HG03025 (cell line): ENCODE results near the gene FRMD4A.

Source experiments
- ATAC-seq: cut with Tn5 transposase; IDR thresholded peaks from one replicate; pipeline ENCODE4 v1.9.1; 2021; ENCODE audit warnings: mild to moderate bottlenecking, moderate library complexity; ENCODE audit not compliant: unreplicated experiment, low FRiP score

FRMD4A gene

DNA sequence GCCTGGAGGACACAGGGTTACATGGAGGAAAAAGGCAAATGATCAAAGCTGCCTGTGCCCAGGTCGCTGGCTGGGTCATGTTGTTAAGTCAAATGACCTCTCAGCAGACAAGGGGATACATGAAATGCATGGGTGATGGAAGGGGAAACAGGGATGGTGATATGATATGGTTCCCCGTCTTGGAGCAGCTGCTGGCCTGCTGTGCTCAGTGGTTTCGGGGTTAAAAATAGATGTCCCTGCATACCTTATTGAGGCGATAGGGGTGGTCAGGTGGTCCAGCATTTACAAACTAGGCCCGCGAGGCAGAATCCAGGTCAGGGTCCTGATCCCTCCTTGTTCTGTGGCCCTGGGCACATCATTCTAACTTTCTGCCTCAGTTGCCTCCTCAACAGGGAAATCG is 586.8 kb downstream of the FRMD4A start:
- no peak for ATAC-seq

DNA sequence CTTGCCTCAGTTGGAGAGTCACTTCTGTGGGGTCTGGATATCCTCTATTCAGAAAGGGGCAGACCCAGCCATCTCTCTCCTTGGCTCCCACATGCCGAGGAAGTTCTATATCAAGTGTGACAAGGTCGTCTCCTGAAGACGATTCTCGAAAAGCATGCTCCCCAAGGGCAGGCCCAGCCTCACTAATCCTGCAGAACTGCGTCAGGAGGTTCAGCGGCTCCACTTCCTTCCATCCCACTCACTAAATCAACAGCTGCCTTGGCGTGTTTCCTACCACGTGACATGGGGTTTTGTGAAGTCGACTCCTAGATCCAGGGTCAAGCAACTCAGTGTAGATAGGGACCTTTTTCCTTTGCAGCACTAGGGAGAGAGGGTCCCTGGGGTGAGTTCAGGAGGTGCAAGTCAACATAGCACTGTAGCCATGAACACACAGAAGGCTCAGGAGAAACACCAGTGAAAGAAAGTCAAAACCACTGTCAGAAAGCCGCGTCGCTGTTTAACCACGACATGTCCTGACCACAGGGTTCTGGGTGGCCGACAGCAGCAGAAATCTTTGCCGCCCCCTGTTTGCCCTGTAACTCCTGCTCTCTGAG is 587.5 kb downstream of the FRMD4A start:
- peak; percentile 50 for ATAC-seq

DNA sequence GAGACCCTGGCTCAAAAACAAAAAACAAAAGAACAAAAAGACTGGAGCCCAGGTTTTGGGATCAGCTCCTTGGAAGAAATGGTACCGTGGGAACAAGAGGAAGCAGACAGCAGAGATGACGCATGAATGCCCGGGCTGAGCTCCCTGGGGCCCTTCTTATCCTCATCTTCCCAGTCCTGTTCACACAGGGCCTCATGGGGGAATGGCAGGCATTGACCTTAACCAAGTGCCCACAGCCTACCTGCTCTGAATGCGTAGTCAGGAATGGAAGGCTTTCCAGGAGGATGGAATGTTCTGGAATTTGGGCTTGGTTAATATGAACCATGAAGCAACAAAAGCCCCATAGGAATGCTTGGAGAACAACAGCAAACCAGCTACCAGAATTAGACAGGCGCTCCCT is 589.3 kb downstream of the FRMD4A start:
- no peak for ATAC-seq

DNA sequence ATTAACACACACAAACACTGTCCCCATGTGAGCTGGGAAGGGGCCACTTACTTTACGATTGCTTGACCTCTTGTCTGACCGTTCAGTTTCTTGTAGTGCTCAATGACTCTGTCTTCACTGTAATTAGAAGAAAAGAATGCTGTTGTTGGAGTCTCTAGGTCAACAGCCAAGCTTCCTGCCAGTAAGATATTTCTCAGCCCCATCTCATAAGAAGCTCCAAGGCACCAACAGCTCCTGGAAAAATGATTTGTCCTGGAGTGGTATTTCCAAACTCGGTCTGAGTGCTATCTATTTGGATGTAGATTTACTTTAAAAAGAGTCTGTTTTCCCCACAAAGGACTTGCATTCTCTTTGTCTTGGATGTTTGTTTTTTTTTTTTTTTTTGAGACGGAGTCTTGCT is 590.3 kb downstream of the FRMD4A start:
- ATAC-seq: no peak

DNA sequence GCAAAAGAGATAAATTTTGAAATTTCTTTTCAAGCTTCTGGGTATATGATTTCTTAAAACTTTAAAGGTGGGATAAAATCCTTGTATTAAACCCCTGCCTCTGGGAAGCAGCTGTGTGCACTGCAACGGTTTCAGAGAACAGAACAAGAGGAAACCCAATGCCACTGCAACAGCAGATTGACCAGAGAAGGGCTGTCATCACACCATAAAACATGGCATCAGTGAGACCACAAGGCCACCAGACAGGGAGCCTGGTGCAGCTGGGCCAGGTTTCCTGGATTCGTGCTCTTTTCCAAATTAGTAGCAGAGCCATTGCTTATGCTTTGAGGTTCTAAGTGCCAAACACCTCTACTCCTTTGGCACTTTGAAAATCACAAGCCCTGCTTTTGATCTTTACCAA is 591.5 kb downstream of the FRMD4A start:
- no peak for ATAC-seq

DNA sequence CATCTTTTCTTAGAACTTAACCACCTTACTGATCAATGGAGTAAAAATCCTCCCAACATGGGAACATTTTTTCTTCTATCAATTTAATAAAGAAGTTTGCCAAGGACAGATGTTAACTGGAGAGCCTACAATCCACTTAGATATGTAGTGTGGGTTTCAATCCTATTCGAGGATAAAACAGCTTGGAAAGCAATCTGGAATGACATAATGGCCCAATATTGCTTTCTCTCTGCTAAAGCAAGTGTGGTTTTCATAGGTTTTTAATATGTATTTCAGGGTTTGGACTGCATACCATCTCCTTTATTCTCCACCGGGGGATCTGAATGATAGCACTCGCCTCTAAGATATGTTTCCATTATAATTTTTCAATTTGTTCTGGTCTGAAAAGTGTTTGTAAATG is 594.2 kb downstream of the FRMD4A start:
- no peak for ATAC-seq

DNA sequence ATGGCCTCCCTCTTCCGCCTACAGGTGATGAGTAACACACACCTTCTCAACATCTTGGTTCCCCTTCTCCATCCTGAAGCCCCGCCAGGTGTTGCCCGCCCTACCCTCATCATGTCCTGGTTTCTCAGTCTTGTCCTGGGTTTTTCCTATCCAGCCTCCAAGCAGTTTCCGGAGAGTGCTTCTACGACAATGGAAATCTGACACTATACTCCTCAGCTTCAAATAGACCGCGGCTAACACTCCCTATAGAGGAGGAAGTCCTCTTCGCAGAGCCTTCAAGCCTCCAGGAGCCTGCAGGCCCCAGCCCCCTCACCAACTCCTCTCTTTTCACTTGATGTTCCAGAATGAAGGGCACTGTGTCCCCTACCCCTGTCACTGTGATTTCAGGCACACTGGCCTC is 596.6 kb downstream of the FRMD4A start:
- ATAC-seq: no peak

DNA sequence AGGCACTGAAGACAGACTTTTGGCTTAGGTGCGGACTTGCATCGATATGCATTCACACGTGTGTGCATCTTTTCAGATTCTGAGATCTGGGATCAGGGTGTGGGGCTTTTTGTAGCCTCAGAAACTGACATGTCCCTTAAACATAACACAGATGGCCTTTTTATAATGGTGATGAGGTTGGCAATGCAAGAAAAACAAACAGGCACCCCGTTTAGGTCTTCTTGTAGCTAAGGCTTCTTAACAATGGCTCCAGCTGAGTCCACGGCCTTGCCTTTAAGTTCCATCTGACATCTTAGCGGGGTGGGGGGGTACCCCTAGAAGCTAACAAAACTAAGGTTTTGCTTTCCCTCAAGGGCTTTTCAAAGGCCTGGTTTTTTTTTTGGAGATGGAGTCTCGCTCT is 597.7 kb downstream of the FRMD4A start:
- no peak for ATAC-seq

DNA sequence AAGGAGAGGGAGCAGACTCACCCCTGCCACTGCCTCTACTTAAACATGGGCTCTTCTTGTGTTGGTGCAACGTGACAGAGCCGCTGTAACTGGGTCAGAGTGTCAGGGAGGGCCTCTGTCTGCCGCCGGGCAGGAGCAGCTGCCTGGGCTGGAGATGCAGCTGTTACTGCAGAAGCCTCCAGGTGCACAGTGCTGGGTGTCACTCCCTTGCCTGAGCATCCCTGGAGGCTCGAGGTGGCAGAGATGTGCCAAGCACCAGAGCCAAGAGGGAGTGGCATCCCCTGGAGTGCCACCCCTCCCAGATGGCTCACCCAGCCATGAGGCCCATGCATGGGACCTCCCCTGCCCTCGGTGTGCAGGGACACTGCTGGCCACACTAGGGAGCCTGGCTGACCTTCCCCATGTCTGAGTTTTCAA is 598.3 kb downstream of the FRMD4A start:
- ATAC-seq: no peak

DNA sequence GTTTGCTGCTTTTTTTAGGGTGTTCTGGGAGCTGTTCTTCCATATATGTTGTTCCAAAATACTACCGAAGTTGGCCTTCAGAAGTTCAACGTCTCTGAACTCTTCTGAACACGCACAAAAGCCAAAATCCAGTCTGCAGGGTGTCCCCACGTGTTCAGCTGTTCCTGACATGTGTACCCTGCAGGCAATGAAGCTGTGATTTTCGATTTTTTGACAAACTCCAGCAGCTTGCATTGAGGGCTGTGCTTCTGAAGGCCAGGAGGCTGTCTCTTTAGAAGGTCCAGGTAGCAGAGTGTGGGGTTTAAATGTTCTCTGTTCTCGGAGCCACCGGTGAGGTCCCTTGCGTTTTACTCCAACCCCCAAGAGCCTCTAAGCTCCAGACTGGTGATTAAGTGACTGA is 598.9 kb downstream of the FRMD4A start:
- no peak for ATAC-seq

DNA sequence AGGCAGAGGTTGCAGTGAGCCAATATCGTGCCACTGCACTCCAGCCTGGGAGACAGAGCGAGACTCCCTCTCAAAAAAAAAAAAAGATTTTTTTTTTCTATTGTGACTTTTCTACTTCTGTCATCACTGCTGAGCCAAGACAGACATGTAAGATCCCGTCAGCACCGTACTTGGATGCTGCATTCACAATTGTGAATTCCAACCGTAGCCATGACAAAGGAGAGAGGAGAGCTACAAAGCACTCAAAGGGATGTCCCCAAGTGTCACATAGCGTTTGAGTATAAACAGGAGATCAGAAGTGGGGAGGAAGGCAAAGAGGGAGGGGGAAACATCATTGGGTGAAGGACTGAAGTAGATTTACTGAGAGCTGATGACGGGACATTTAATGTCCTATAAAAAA is 599.8 kb downstream of the FRMD4A start:
- no peak for ATAC-seq

DNA sequence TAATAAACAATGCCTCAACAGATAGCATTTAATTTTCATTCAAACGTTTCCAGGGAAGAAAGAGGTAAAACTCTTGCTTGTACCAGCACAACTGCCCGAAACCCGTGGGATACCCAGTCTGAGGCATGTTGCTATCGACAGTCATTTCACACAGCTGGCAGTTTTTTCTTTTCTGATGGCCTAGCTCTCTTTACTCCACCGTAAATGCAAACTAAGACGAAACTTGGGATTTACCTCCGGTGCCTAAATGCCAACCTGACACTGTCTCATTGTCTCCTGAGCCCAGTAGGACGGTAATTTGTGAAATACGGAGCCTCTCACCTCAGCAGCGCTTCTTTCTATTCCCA is 600.4 kb downstream of the FRMD4A start:
- no peak for ATAC-seq

DNA sequence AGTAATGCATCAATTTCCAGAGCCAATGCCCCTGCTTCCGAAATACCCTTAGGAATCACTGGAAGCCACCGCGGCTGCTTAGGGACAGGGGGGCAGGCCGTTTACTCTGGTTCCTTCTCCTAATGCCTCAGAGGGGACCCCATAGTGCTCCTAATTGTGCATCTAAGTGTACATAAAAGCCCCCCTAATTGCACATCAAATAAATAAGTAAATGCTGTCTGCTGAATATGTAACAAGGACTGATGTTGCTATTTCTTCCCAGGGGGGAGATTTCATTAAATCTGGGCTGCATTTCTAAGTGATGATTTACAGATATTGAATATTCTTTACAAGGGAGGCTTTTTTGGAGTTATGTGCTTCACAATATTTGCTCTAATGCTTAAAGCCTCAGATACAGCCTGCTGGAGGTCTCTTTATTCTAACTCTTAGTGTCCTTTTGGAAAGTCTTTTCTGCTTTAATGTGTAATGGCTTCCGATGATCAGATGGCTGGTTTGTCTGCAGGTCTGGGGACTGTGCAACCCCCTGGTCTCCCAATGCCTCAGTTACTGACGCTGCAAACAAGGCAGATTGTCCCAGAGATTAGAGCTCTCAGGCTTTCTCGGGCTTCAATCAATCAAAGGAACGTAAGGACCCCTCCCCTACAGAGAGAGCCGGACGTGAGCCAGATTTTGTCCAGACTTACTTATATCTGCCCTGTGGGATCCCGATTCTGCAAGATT is 601.0 kb downstream of the FRMD4A start:
- ATAC-seq: no peak

DNA sequence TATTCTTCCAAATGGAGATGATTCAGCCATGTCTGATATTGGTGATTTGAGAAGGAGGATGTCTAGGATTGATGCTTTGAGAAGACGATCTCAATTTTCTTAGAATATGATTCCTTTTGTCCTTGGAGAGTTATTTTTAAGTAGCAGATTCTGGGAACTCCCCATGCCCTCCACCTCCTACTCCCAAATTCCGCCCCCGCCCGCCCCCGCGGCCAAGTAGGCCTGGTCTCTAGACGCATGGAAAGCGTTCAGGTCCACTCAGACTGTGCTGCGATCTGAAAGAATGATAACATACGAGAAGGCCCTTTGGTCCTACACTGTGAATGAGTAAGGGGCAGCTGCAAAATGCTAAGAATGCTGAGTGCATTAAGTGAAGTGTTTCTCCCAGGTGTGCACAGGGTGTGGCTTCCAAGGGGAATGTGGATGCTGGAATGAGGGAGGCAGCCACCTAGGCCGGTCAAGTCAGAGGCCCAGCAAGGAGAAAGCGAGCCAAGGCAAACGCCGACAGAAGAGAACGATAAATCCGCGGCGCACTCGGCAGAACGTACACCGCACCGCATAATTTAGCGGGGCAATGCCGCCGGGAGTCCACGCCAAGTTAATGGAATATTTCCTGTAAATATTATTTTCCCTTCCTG is 601.7 kb downstream of the FRMD4A start:
- no peak for ATAC-seq

DNA sequence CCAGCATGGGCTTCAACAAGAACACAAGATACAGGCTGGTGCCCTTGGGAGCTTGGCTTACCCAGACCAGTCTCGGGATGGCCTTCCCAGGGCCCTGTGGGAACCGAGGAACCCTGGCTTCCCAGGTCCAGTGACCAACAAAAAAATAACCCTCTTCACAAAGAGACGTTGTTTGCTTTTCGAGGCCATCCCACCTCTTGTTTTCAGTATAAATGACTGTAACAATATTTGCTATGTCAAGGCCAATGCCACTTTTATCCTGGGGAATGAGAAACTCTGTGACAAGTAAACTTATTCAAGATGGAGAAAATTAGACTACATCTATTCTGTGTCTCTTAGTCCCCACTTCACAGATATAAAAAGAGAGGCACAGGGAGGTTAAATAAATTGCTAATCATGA is 605.1 kb downstream of the FRMD4A start:
- no peak for ATAC-seq

DNA sequence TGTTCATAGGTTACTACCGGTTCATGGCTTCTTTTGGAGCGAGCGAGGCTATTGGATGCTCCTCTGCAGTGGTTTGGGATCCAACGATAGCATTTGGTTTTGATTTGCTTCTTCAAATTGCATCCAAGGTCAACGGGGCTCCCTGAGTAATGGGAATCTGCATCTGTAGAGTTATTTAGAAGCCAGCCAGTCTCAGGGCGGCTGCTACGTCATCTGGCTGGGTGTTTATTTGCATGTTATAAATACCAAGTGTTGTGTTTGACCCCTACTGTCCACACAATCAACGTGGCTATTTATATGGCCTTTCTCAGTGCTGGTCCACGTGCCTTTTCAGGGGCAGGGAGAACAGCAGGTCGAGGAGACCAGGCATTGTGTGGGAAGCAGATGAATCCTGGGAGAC is 606.2 kb downstream of the FRMD4A start:
- no peak for ATAC-seq

DNA sequence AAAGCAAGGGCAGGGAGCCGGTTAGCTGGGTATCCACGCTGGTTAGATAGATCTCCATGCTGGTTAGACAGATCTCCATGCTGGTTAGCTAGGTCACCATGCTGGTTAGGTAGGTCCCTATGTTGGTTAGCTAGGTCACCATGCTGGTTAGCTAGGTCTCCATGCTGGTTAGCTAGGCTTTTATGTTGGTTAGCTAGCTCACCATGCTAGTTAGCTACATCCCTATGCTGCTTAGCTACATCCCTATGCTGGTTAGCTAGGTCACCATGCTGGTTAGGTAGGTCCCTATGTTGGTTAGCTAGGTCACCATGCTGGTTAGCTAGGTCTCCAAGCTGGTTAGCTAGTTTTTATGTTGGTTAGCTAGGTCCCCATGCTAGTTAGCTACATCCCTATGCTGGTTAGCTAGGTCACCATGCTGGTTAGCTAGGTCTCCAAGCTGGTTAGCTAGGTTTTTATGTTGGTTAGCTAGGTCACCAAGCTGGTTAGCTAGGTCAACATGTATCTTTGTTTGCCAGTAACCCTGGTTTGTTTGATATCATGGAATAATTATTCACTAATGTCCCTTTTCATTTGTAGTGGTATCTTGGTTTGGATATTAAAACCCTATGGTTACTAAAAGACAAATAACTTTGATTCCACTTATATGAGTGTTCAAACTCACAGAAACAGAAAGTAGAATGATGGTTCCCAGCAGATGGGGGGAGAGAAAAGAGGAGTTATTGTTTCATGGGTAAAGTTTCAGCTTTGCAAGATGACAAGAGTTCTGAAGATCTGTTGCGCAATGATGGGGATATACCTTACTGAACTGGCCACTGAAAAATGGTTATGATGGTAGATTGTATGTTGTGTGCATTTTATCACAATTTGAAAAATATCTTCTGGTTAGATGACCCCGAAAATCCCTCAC is 607.7 kb downstream of the FRMD4A start:
- ATAC-seq: peak; percentile 43

DNA sequence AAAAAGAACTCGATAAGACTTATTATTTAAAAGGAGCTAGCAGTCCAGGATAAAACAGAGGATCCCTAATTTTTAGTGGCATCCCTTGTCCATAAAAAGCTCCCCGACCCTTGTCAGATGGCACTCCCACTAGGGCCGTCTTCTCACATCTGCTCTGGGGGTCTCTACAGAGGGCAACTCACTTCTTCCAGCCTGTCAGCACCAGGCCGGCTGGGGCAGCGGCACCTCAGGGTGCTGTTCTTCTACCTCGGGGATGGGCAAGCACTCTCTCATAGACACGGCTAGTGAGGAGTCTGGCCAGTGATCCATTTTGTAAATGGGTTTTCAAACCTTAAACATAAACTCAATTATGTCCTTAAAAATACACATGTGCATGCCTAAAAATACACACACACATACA is 609.2 kb downstream of the FRMD4A start:
- no peak for ATAC-seq

DNA sequence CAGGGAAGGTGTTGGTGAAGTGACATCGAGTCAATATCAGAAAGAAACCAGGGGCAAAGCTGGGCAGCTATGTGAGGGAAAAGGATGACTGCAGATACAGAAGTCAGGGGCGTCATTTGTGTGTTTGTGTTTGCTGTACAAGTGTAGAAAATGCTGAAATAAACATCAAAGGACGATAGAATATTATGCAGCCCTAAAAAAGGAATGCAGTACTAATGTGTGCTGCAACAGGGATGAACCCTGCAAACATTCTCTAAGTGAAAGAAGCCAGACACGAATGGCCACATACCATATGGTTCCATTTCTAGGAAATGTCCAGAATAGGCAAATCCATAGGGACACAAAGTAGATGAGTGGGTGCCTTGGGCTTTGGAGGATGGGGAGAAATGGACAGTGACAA is 610.0 kb downstream of the FRMD4A start:
- ATAC-seq: no peak

DNA sequence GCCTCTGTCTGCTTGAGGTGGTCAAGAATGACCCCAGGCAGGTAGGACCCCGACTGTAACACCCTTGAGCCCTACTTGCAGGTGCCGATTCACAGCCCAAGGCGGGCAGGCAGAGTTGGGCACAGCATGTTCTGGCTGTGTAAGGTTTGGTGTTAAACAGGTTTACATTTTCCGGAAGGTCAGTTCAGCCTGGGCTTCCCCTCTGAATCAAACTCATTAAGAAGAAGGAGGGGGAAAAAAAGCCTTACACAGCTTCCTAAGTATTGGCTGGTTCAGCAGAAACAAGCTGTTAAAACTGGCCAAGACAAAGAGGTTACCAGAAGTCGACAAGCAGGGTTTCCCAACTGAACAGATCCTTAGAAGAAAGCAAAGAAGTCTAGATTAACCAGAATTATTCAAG is 611.3 kb downstream of the FRMD4A start:
- ATAC-seq: no peak

DNA sequence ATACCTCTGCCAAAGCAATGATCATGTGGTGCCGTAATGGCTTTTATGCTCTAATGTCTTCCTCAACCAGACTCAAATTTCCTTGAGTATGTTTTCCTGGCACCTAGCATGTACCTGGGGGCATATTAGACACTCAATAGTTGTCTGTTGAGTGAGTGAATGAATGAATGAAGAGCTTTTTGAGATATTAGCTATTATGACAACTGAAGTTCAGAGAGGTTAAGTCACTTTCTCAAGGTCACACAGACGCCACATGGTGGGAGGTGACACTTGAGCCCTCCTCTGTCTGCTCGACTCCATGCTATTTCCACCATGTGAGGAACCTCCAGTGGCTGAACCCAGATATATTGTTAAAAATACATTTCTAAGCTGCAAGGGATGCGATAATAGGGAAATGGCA is 611.9 kb downstream of the FRMD4A start:
- no peak for ATAC-seq
